Measurements from ENCODE around the gene ARMC12.

Gene ARMC12

DNA sequence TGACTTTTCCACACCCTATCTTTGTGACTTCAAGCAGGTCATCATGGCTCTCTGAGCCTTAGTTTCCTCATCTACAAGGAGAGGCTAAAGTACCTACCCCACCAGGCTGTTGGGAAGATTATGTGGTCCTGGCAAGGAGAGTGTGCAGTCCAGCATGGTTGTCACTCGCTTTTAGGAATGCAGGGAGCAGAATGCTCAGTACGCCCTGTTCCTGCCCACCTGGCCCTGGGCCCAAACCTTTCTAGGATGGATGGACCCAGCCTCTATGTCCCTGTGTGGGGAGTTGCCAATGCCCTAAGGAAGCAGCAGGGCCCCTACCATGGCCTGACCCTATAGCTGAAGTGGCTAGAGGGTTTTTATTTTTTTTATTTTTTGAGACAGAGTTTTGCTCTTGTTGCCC, 41.6 kb downstream of the ARMC12 start:
- DNase-seq, result no peak

DNA sequence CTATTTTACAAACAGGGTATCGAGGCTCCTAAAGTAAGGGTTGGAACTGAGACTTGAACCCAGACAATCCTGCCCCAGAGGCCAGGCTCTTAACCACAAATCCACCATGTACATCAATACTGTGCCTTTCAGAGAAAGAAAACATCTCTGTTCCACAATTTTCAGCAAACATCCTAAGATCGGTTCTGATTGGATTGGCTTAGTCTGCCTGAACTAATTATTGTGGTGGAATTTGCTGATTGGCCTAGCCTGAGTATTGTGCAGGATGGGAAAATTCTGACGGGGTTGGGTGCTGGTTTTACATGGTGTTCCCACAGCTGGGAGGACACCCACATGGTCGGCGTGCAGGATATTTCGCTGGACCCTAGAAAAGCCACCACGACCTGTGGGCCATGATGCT, 43.9 kb downstream of the ARMC12 start, which contains the start of gene CLPSL1:
Gene CLPSL1, plus strand, starts transcription at position 301 of the 400 bp plus-strand sequence. Its CDS starts 92 bp downstream, at position 393.
- DNase-seq, result no peak

DNA sequence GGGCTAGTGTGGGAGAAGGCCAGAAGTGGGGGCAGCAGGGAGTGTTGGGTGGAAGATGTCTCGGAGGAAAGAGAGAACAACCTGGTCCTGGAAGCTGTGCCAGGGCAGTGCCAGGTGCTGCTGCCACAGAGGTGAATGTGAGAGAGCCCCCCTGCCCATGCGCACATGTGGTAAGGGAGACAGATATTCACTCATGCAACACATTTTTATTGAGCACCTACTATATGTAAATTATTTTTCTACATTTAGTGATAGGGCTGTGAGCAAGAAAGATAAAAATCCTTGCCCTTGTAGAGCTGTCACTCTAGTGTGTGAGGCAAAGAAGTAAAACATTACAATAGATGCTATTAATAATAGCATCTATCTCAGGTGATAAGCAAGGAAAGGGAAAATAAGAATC, 44.5 kb downstream of the ARMC12 start:
- no peak for DNase-seq

DNA sequence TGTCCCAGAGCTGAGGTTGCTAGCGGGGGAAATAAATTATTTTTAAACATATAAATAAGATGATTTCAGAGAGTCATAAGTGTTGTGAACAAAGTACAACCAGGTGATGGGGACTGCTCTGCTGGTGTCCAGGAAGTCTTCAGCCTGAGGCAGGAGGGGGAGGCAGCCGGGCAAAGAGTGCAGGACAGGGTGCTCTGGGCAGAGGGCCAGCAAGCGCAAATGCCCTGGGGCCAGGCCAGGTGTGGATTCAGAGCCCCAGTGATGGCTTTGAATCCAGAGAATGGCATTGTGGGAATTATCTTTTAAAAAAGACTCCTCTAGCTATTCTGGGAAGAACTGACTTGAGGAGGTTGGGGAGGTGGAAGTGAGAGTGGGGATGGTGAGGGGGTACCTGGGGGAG, 45.6 kb downstream of the ARMC12 start:
- DNase-seq, result no peak

DNA sequence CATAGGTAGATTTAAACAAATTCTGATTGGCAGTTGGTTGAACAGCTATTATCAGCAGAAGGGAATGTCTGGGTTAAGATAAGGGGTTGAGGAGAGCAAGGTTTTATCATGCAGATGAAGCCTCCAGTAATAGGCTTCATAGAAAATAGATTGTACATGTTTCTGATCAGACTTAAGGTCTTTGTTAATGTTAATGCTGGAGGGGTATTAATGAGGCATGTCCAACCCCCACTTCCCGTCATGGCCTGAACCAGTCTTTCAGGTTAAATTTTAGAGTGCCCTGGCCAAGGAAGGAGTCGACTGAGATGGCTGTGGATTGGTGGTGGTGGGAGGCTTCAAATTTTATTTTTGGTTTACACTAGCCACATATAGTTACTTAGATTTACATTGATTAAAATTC, 47.4 kb downstream of the ARMC12 start:
- no peak for DNase-seq

DNA sequence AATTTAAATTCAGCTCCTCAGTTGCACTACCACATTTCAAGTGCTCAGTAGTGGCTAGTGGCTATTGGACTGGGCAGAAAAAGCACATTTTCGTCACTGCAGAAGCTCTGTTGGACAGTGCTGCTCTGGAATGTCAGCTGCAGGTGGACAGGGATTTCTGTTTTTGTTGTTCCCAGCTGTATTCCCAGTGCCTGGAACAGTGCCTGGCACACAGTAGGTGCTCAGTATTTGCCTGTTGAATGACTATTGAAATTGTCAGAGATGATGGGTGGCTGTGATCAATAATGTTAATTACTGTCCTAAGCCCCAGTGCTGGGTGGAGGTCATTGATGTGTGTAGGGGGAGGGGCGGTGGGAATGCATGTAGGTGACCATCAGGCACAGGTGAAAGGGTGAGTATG, 49.4 kb downstream of the ARMC12 start:
- DNase-seq, result no peak

DNA sequence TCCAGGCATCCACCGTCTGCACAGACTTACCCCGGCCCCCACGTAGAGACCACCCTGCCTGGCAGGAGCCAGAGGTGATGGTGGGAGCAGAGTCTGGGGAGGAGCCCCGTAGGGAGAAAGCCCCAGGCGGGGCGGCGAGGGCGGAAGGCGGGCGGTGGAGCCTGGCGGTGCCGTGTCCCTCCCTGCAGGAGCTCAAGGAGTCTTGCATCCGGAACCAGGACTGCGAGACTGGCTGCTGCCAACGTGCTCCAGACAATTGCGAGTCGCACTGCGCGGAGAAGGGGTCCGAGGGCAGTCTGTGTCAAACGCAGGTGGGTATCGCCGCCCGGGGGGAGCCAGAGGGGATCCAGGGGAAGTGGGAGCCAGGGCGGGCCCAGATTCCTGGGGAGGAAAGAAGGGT, 50.0 kb downstream of the ARMC12 start:
- DNase-seq, result no peak

DNA sequence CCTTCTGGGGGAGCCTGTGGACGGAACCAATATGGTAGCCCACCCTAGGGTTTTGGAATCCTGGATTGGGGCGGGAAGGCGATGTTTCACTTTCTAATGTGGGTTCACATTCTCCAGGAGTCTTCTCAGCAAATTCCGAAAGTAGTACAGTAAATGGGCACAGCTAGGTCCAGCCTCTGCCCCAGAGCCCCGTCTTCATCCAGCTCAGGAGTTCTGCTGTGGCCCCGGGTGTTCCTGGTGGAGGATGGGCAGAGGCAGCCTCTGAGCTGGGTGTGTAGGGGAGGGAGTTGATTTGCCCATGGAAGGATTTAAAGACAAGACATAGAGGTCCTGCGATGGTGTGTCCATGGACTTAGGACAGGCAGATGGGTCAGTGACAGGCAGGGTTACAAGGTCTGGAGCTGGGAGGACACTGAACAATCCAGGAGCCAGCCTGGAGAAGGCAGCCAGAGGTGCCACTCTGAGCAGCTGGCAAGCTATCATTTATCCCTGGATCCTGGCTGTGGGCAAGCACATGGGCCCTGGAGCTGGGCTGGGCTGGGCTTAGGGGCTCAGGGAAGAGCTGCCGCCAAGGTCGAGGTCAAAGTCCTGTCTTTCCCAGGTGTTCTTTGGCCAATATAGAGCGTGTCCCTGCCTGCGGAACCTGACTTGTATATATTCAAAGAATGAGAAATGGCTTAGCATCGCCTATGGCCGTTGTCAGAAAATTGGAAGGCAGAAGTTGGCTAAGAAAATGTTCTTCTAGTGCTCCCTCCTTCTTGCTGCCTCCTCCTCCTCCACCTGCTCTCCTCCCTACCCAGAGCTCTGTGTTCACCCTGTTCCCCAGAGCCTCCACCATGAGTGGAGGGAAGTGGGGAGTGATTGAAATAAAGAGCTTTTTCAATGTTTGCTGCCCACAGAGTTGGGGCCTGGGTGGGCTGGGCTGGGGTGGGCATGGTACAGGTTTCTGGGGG, 50.7 kb downstream of the ARMC12 start:
- DNase-seq, result no peak

DNA sequence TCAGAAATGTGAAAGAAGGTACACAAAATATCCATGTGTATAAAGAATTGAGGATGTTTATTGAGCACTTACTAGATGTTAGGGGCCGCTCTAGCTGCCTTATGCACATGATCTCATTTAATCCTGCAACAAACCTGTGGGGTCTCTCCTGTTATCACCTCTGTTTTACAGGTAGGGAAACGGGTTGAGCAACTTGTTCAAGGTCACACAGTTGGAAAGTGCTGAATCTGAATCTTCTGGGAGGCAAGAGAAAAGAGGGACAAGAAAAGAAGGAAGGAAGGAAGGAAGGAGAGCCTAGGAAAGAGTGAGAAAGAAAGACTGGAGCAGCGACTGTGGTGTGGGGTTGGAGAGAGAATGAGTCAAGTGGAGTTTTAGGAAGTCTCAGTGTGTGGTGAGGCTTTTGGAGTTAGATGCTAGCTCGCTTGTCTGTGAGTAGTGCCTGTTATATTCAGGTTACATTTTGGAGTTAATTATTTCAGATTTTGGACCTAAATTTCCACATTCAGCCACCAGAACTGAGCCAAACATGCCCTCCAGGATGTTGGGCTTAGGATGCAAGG, 51.7 kb downstream of the ARMC12 start:
- DNase-seq, result no peak

DNA sequence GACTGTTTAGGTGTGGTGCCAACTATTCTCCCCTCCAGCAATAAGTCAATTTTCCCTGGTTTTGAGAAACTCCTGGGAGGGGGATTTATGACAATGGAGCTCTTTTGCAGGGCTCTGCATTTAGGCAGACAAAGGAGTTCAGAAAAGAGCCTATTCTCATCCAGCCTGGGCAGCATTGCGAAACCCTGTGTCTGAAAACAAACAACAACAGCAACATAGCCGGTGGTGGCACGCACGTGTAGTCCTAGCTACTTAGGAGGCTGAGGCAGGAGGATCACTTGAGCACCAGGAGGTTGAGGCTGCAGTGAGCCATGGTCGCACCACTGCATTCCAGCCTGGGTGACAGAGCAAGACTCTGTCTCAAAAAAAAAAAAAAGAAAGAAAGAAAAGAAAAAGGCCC, 53.9 kb downstream of the ARMC12 start:
- DNase-seq, result no peak

DNA sequence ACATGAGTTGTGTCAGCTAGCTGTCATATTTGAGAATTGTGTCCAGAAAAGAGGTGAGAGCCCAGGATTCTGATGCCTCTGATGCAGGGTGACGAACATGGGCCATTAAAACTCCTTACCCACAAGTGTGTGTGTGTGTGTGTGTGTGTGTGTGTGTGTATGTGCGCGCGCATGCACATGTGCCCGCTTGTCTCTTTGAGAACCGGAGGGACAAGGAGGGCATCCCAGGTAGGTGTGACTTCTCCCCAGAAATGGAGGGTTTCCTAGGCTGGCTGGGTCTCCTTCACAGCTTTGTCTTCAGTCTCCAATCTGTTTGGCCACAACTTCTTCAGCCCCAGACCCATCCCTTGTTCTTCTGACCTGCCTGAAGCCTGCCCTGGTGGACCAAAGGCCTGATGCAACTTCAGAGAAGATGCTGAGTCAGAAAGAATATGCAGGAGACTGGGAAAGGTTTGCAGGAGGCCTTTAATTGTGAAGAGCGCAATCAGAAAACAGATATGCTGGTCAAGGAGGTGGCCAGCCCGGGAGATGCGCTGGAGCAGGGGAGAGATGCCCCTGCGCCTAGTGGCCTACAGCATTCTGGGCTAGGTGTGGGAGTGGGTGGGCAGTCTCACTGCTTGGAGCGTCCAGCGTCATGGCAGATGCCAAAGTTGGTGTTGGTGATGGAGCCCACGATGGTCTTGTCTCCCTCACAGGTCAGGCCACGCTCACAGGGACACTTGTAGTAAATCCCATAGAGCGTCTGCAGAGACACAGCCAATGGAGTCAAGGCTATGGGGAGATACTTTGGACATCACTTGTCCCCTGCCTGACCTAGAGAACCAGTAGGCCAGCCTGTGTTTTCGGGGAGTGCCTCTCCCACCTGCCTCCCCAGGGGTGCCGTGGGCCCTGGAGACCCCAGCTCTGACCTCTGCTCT, 58.0 kb downstream of the ARMC12 start:
- no peak for DNase-seq

DNA sequence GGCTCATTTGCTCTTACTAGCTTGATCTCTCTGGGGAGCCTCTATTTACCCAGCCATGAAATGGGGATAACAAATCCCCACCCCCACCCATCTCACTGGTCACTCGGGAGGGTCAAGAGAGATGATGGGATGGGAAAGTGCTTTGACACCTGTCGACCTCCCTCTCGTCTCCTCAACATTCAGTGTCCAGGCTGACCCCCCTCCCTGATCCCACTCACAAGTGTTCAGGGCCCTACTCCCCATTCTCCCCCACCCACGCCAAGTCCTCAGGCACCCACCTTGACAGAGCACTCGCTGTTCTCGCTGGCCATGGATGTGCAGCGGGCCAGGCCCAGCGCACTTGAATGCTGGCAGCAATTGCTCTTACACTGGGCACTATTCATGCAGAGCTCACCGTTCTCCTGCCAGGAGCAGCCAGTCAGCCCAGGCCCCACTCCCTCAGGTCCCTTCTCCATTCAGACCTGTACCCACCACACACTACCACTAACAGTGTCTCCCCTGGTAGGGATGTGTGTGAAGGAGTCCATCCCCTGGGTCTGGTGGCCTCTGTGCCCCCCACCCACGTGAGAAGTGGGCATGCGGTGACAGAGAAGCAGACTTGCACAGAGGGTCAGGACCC, 58.7 kb downstream of the ARMC12 start:
- no peak for DNase-seq

DNA sequence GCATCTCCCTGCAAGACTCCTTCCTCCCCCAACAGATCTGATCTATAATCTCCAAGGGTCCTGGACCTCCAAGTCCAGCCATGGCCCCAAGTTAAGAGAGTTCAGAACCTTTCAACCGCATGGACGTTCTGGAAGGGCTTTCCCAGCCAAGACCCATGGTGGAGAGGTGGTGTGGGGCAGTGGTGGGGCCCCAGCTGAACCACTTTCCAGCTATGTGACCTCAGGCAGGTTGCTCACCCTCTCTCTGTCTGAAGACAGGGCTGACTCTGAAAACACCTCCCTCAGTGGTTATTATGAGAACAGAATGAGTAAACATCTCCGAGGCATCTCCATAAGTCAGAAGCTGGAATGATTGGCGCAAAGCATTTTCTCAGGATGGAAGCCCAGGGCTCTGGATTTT, 59.4 kb downstream of the ARMC12 start:
- DNase-seq, result no peak

DNA sequence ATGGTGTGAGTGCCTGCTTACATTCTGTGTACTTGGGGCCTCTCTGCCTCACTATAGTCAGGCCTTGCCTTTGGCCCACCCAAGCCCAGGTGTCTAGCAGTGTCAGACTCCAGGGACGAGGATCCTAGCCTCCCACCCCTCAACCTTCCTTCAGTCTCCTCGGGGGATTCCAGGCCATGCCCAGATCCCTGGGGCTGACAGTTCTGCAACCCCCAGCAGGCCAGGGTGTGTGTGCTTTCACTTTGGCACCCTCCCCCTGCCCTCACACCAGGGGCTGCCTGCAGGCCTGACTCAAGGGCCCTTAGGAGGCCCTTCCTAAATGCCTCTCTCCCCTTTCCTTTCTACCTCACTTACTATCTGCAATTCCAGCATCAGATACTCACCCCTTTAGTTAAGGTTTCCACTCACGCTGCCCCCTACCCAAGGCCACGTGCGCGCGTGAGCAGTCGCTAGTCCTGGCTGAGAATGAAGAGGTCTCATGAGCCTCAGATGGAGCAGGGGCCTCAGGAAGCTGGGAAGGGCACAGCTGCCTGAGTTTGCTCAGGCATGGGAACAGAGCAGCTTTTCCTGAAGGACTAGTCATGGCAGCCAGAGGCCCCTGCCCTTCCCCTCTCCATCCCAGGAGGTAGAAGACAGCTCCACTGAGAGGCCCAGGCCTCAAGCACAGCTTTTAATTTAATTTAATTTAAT, 61.1 kb downstream of the ARMC12 start:
- DNase-seq, result no peak

Measured in T1000 (cell line).